NCI-H69 (cell line): ENCODE results near the gene MNT.

Experiments used
- DNase-seq: peaks from one replicate; lab custom pipeline; 2025; lab: John Stamatoyannopoulos, UW

The MNT gene

GRCh38 chr17:2396192-2396567 lies 4.7 kb downstream of the MNT start:
- peak; percentile 17 for DNase-seq

- DNase-seq = peak; percentile 17
Measured at GRCh38 chr17:2395258-2396181, 5.3 kb downstream of the MNT start.

GRCh38 chr17:2394775-2395201 lies 6.1 kb downstream of the MNT start:
- DNase-seq = no peak

- DNase-seq = no peak
Measured at GRCh38 chr17:2393954-2394749, 6.7 kb downstream of the MNT start.

GRCh38 chr17:2393174-2393953 lies 7.5 kb downstream of the MNT start:
- peak; percentile 95 for DNase-seq

- DNase-seq = peak; percentile 95
Measured at GRCh38 chr17:2392252-2393173, 8.3 kb downstream of the MNT start.

- DNase-seq = no peak
Measured at GRCh38 chr17:2391597-2392251, 9.1 kb downstream of the MNT start.

- no peak for DNase-seq
Measured at GRCh38 chr17:2390199-2390836, 10.5 kb downstream of the MNT start.

- DNase-seq = no peak
Measured at GRCh38 chr17:2388683-2389055, 12.2 kb downstream of the MNT start.

- peak; percentile 8 for DNase-seq
Measured at GRCh38 chr17:2388020-2388682, 12.7 kb downstream of the MNT start.

- DNase-seq = no peak
Measured at GRCh38 chr17:2387086-2388019, 13.5 kb downstream of the MNT start.

- no peak for DNase-seq
Measured at GRCh38 chr17:2386400-2387085, 14.3 kb downstream of the MNT start.

GRCh38 chr17:2385240-2386210 lies 15.3 kb downstream of the MNT start:
- no peak for DNase-seq

GRCh38 chr17:2384439-2385127 lies 16.3 kb downstream of the MNT start:
- no peak for DNase-seq

GRCh38 chr17:2383628-2384167 lies 17.2 kb downstream of the MNT start:
- DNase-seq = no peak
